IMR-90 (cell line): ENCODE data around the gene WNT6. TPM values are rescaled to one million over a fixed set of nuclear protein-coding genes. Genes with fewer than 3 reads are reported as not detected.
"Not testable (repeated sequence)": the region's sequence is repeated elsewhere in the genome, so short reads cannot be mapped to it uniquely, and the experiment has no call there.

ENCODE experiments used
- ATAC-seq: fragments of 200-7000 bp; cut with Tn5 transposase; 2 replicates; pipeline ENCODE4 v1.9.1; 2020; ENCODE audit warnings: low read depth, mild to moderate bottlenecking, moderate library complexity
- BruUV-seq: library from RNA; stranded (reverse); fragments of 400-500 nt; replicated peaks from 2 replicates; lab custom pipeline; 2021; lab: Mats Ljungman, UMichigan
- CTCF ChIA-PET: fragments of 300-600 bp; formaldehyde crosslinking; extraction: SDS; loops from one replicate; lab custom pipeline; 2021; ENCODE audit warnings: antibody characterized with exemption; lab: Yijun Ruan, JAX
- POLR2A ChIA-PET: fragments of 300-600 bp; sonication (Branson Sonifier 250); formaldehyde crosslinking; loops from one replicate; lab custom pipeline; 2022; ENCODE audit warnings: antibody characterized with exemption; ENCODE audit not compliant: unreplicated experiment; lab: Charles Lee
- DNase-seq: peaks from one replicate; pipeline ENCODE4 v3.0.0; 2013
- H2AFZ ChIP-seq: replicated peaks from 2 replicates; pipeline ENCODE3; 2013; ENCODE audit warnings: low read length, mild to moderate bottlenecking; ENCODE audit not compliant: poor library complexity
- H2AK5ac ChIP-seq: 2 replicates; pipeline ENCODE4 v1.6.1; 2013; ENCODE audit warnings: low read depth, low read length, inconsistent platforms
- H2AK9ac ChIP-seq: replicated peaks from 2 replicates; pipeline ENCODE3; 2013; ENCODE audit warnings: mild to moderate bottlenecking, low read depth, low read length, moderate library complexity; ENCODE audit not compliant: poor library complexity
- H2BK120ac ChIP-seq: 2 replicates; pipeline ENCODE4 v1.6.1; 2013; ENCODE audit warnings: low read depth, low read length, inconsistent platforms
- H2BK15ac ChIP-seq: 3 replicates; pipeline ENCODE4 v1.6.1; 2013; ENCODE audit warnings: low read depth, low read length, inconsistent platforms
- H2BK20ac ChIP-seq: 2 replicates; pipeline ENCODE4 v1.6.1; 2013; ENCODE audit warnings: low read depth, mild to moderate bottlenecking, inconsistent platforms, low read length, moderate library complexity
- H2BK5ac ChIP-seq: 2 replicates; pipeline ENCODE4 v1.6.1; 2013; ENCODE audit warnings: mild to moderate bottlenecking, low read depth, low read length, inconsistent platforms; ENCODE audit not compliant: poor library complexity, severe bottlenecking
- H3K14ac ChIP-seq: replicated peaks from 2 replicates; pipeline ENCODE4 v1.6.1; 2013; ENCODE audit warnings: low read depth, low read length, inconsistent platforms
- H3K18ac ChIP-seq: 2 replicates; pipeline ENCODE4 v1.6.1; 2013; ENCODE audit warnings: low read depth, low read length, control low read depth
- H3K23ac ChIP-seq: 2 replicates; pipeline ENCODE4 v1.6.1; 2013; ENCODE audit warnings: low read depth, low read length, inconsistent platforms
- H3K27ac ChIP-seq: 2 replicates; pipeline ENCODE4 v1.5.1; 2013; ENCODE audit warnings: mild to moderate bottlenecking, control low read depth, low read length; ENCODE audit not compliant: insufficient read depth
- H3K27me3 ChIP-seq: 2 replicates; pipeline ENCODE4 v1.6.1; 2013; ENCODE audit warnings: low read length; ENCODE audit not compliant: control insufficient read depth, insufficient read depth
- H3K36me3 ChIP-seq: 2 replicates; pipeline ENCODE4 v1.6.1; 2013; ENCODE audit warnings: low read length, mixed read lengths; ENCODE audit not compliant: control insufficient read depth, insufficient read depth
- H3K4ac ChIP-seq: 2 replicates; pipeline ENCODE4 v1.6.1; 2013; ENCODE audit warnings: low read depth, low read length, inconsistent platforms
- H3K4me1 ChIP-seq: 2 replicates; pipeline ENCODE4 v1.6.1; 2013; ENCODE audit warnings: low read length, mixed read lengths; ENCODE audit not compliant: control insufficient read depth, insufficient read depth
- H3K4me2 ChIP-seq: 2 replicates; pipeline ENCODE4 v1.6.1; 2013; ENCODE audit warnings: low read depth, mild to moderate bottlenecking, control low read depth, low read length, moderate library complexity
- H3K4me3 ChIP-seq: 2 replicates; pipeline ENCODE4 v1.5.1; 2013; ENCODE audit warnings: low read depth, mild to moderate bottlenecking, control low read depth, low read length, moderate library complexity; ENCODE audit not compliant: insufficient read depth
- H3K56ac ChIP-seq: 2 replicates; pipeline ENCODE4 v1.6.1; 2013; ENCODE audit warnings: low read length, inconsistent platforms; ENCODE audit not compliant: insufficient read depth; ENCODE audit errors: extremely low read depth
- H3K79me1 ChIP-seq, 2 experiments: 2 replicates each; pipeline ENCODE4 v1.6.1; 2013; ENCODE audit warnings: low read length in 2 of 2, inconsistent platforms in 1 of 2, low read depth in 1 of 2
- H3K9ac ChIP-seq: 2 replicates; pipeline ENCODE4 v1.6.1; 2013; ENCODE audit warnings: low read depth, low read length, control low read depth
- H3K9me1 ChIP-seq: 2 replicates; pipeline ENCODE4 v1.6.1; 2013; ENCODE audit warnings: low read length, inconsistent platforms; ENCODE audit not compliant: insufficient read depth
- H3K9me3 ChIP-seq: 2 replicates; pipeline ENCODE4 v1.6.1; 2013; ENCODE audit warnings: low read length; ENCODE audit not compliant: control insufficient read depth, insufficient read depth
- H4K20me1 ChIP-seq: 2 replicates; pipeline ENCODE4 v1.6.1; 2013; ENCODE audit warnings: low read length, inconsistent platforms; ENCODE audit not compliant: insufficient read depth
- H4K5ac ChIP-seq: 2 replicates; pipeline ENCODE4 v1.6.1; 2013; ENCODE audit warnings: mild to moderate bottlenecking, low read depth, low read length, control low read depth
- H4K8ac ChIP-seq, 2 experiments: 2 replicates each; pipeline ENCODE4 v1.6.1; 2013; ENCODE audit warnings: low read depth in 2 of 2, low read length in 2 of 2, control low read depth in 1 of 2, inconsistent platforms in 1 of 2
- H4K91ac ChIP-seq: 2 replicates; pipeline ENCODE4 v1.6.1; 2013; ENCODE audit warnings: low read depth, low read length, inconsistent platforms; ENCODE audit not compliant: insufficient read depth
- CEBPB ChIP-seq: IDR thresholded peaks from 2 replicates; pipeline ENCODE4 v1.6.1; 2012; ENCODE audit warnings: low read depth, low read length, improper control_type of control experiment
- RAD21 ChIP-seq: IDR thresholded peaks from 2 replicates; pipeline ENCODE4 v1.6.1; 2012; ENCODE audit warnings: low read length, improper control_type of control experiment
- WGBS, 2 experiments: methylation state at CpG; one replicate each; pipeline versions ENCODE4 v1.1.5 to v1.1.7; 2013; ENCODE audit warnings: missing lambda C conversion rate in 2 of 2; ENCODE audit not compliant: insufficient read length in 1 of 2; ENCODE audit errors: extremely low coverage in 2 of 2; 5-methylcytosine and 5-hydroxymethylcytosine counted together
- dilution Hi-C: fragments of 300-500 bp; cut with HindIII; formaldehyde crosslinking; loops from one replicate; pipeline ENCODE4 v1.14.3; 2018; ENCODE audit warnings: low sequenced_read_pairs; ENCODE audit not compliant: unreplicated experiment
- in situ Hi-C: fragments of 300-500 bp; cut with MboI; formaldehyde crosslinking; loops from 3 replicates; pipeline ENCODE4 v1.14.3; 2019; ENCODE audit warnings: low sequenced_read_pairs, inconsistent platforms, mixed read lengths
- intact Hi-C: fragments of 100-400 bp; cut with micrococcal nuclease; formaldehyde crosslinking; loops from 2 replicates; pipeline ENCODE4 v1.10.0; 2022
- polyA plus RNA-seq, 3 experiments: library from polyadenylated mRNA; depleted of rRNA; stranded (reverse); fragments of >200 nt; gene quantifications; 2 replicates each; pipeline ENCODE4 v1.2.3, GENCODE V29; 2012; ENCODE audit warnings: low replicate concordance in 1 of 3
- total RNA-seq: library from RNA; depleted of rRNA; stranded (reverse); fragments of >200 nt; gene quantifications from 2 replicates; pipeline ENCODE4 v1.2.3, GENCODE V29; 2012

Gene WNT6
- total and polyA plus RNA-seq, 2 of the 4 experiments (the other 2 are of a cell fraction): not detected

- DNase-seq (no peak), ATAC-seq (no peak; the same call in 1 of the 2 replicates)
- Histone ChIP-seq H3K36me3 (no peaks in the 10 kb centered on the region), H2BK20ac (no peak overlapping the region), H3K79me1 (no peaks in the 10 kb centered on the region), H3K27ac (no peak overlapping the region), H3K9me3 (0 out of 2 replicates have a peak, but pooled peaks cover 2% of the 10 kb centered on the region), H3K14ac (no peak overlapping the region), H2BK15ac (no peak overlapping the region), H3K4me1 (no peaks in the 10 kb centered on the region; the same call in 1 of the 2 replicates), H4K8ac (no peak overlapping the region), H3K56ac (no peak overlapping the region), H3K27me3 (peaks cover 8% of the 10 kb centered on the region), H4K5ac (no peak overlapping the region), H2BK5ac (peak overlapping the region; percentile 17), H4K20me1 (no peaks in the 10 kb centered on the region), H2BK120ac (no peak overlapping the region), H2AFZ (no peak overlapping the region), H3K4me2 (no peak overlapping the region), H3K23ac (no peak overlapping the region), H3K9me1 (no peaks in the 10 kb centered on the region), H3K4ac (no peak overlapping the region), H2AK5ac (no peak overlapping the region), H2AK9ac (no peak overlapping the region), H3K18ac (no peak overlapping the region), H4K91ac (no peak overlapping the region), H3K4me3 (no peak overlapping the region), H3K9ac (no peak overlapping the region)
- no TSS peak for BruUV-seq
- dilution Hi-C loops: no loop called here
- no CpG with 5 or more reads among the region's 1 CpG for WGBS, 2 experiments
- intact Hi-C loops: loop anchor here (5.0 kb wide), 1 partner anchor 58 kb away; the partner anchor contains the start of gene CYP27A1
- TF ChIP-seq CEBPB (peak; percentile 61), RAD21 (no peak)
- in situ Hi-C loops: loop anchor here (10.0 kb wide), 1 partner anchor 155 kb away; no protein-coding TSS in a partner anchor
- ChIA-PET CTCF (interaction anchor here (0.9 kb wide), 1 partner anchor 8 kb away, joined by 3 read pairs; no protein-coding TSS in a partner anchor), POLR2A (no interaction called here)
Measured at GRCh38 chr2:218839888-218840287, 19.7 kb upstream of the WNT6 start.

DNA sequence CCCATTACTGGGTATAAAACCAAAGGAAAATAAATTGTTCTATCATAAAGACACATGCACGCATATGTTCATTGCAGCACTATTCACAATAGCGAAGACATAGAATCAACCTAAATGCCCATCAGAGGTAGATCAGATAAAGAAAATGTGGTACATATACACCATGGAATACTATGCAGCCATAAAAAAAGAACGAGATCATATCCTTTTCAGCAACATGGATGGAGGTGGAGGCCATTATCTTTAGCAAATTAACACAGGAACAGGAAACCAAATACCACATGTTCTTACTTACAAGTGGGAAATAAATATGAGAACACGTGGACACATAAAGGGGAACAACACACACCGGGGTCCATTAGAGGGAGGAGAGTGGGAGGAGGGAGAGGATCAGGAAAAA, 15.3 kb upstream of the WNT6 start:
- H3K27ac ChIP-seq, H3K18ac ChIP-seq, intact Hi-C loops, H3K4me2 ChIP-seq, CTCF ChIA-PET, H4K91ac ChIP-seq, H3K9me3 ChIP-seq, H2BK20ac ChIP-seq, H3K9me1 ChIP-seq, H4K20me1 ChIP-seq, H3K4me1 ChIP-seq, H3K36me3 ChIP-seq, H3K27me3 ChIP-seq, H3K9ac ChIP-seq, H2AK5ac ChIP-seq, H3K14ac ChIP-seq, H3K79me1 ChIP-seq, H2AFZ ChIP-seq, POLR2A ChIA-PET, H2BK15ac ChIP-seq, H4K8ac ChIP-seq, H2BK5ac ChIP-seq, H4K5ac ChIP-seq, DNase-seq, BruUV-seq, dilution Hi-C loops, ATAC-seq, H3K4ac ChIP-seq, H2AK9ac ChIP-seq, H3K4me3 ChIP-seq, H2BK120ac ChIP-seq, H3K23ac ChIP-seq, H3K56ac ChIP-seq: not testable (repeated sequence)
- no CpG with 5 or more reads among the region's 5 CpGs for WGBS, 2 experiments
- in situ Hi-C loops: loop anchor here (10.0 kb wide), 1 partner anchor 160 kb away; no protein-coding TSS in a partner anchor
